Osteoblast (primary cell): ENCODE data around the gene NUDT1. TPM values are rescaled to one million over a fixed set of nuclear protein-coding genes. Genes with fewer than 3 reads are reported as not detected.
A peak's percentile ranks its signal among the peaks of the same experiment; 100 is the strongest.

Source experiments
- DNase-seq: peaks from one replicate; pipeline ENCODE4 v3.0.0; 2011; ENCODE audit warnings: low spot score, mixed read lengths; ENCODE audit not compliant: insufficient read length; ENCODE audit errors: missing footprints
- H2AFZ ChIP-seq: 2 replicates; pipeline ENCODE4 v1.6.0; 2011; ENCODE audit warnings: mild to moderate bottlenecking, low read length
- H3K27ac ChIP-seq: 2 replicates; pipeline ENCODE4 v1.5.1; 2011; ENCODE audit warnings: mild to moderate bottlenecking, low read depth, low read length, moderate library complexity
- H3K27me3 ChIP-seq: 2 replicates; pipeline ENCODE4 v1.6.0; 2012; ENCODE audit warnings: mild to moderate bottlenecking, control low read depth, inconsistent platforms, low read length, moderate library complexity; ENCODE audit not compliant: insufficient read depth
- H3K36me3 ChIP-seq: 2 replicates; pipeline ENCODE4 v1.5.1; 2011; ENCODE audit warnings: mild to moderate bottlenecking, low read length, control low read depth, moderate library complexity; ENCODE audit not compliant: insufficient read depth
- H3K4me1 ChIP-seq: 2 replicates; pipeline ENCODE4 v1.5.1; 2011; ENCODE audit warnings: mild to moderate bottlenecking, low read length, control low read depth, moderate library complexity; ENCODE audit not compliant: insufficient read depth
- H3K4me2 ChIP-seq: 2 replicates; pipeline ENCODE4 v1.6.0; 2011; ENCODE audit warnings: mild to moderate bottlenecking, low read length; ENCODE audit not compliant: insufficient read depth
- H3K4me3 ChIP-seq: fragments of 200-600 bp; sonication (generic); 3 replicates; pipeline ENCODE4 v1.5.1; 2012; ENCODE audit warnings: mild to moderate bottlenecking, low read length, inconsistent platforms; ENCODE audit not compliant: insufficient read depth
- H3K79me2 ChIP-seq: 2 replicates; pipeline ENCODE4 v1.6.0; 2012; ENCODE audit warnings: mild to moderate bottlenecking, low read length, control low read depth, inconsistent platforms; ENCODE audit not compliant: insufficient read depth
- H3K9me3 ChIP-seq: 2 replicates; pipeline ENCODE4 v1.5.1; 2011; ENCODE audit warnings: low read depth, low read length, control low read depth
- H4K20me1 ChIP-seq: 2 replicates; pipeline ENCODE4 v1.6.0; 2012; ENCODE audit warnings: mild to moderate bottlenecking, low read length, control low read depth; ENCODE audit not compliant: insufficient read depth
- CTCF ChIP-seq: IDR thresholded peaks from 2 replicates; pipeline ENCODE4 v1.5.1; 2011; ENCODE audit warnings: mild to moderate bottlenecking, low read depth, low read length, moderate library complexity; ENCODE audit errors: extremely low read depth
- total RNA-seq: library from RNA; depleted of rRNA; stranded (reverse); fragments of >200 nt; gene quantifications from 2 replicates; pipeline ENCODE4 v1.2.3, GENCODE V29; 2012

Gene NUDT1
- total RNA-seq, 1 donor = 18.5 TPM

DNA sequence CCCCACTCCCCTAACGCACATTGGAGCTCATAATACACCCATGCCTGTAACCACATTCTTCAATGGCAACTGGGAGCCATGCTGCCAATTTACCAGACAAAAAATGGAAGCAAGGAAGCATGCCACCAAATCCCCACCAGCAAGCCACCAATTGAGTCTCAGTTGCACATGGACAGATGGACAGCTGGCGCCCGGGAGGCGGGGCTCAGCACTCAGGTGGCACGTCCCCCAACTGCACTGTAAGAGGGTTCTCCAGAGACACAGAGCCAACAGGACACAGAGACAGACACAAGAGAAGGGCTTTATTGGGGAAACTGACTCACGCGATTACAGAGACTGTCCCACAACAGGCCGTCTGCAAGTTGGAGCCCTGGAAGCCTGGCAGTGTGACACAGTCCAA, 11.8 kb upstream of the NUDT1 start:
- Histone ChIP-seq H3K4me3 (no peak overlapping the region), H3K27me3 (no peaks in the 10 kb centered on the region), H3K4me2 (no peak overlapping the region), H3K36me3 (peaks cover 24% of the 10 kb centered on the region), H3K27ac (no peak overlapping the region), H4K20me1 (peaks cover 8% of the 10 kb centered on the region), H3K4me1 (peaks cover 22% of the 10 kb centered on the region), H3K9me3 (no peaks in the 10 kb centered on the region), H3K79me2 (peaks cover 52% of the 10 kb centered on the region), H2AFZ (no peak overlapping the region)
- DNase-seq = peak; percentile 65
- TF ChIP-seq CTCF = no peak

- DNase-seq = peak; percentile 37
- peaks cover 23% of the 10 kb centered on the region for H3K36me3 ChIP-seq
- peaks cover 48% of the 10 kb centered on the region for H3K79me2 ChIP-seq
- H3K27ac ChIP-seq = no peak overlapping the region
- no peaks in the 10 kb centered on the region for H3K27me3 ChIP-seq
- no peak overlapping the region for H2AFZ ChIP-seq
- H4K20me1 ChIP-seq = peaks cover 8% of the 10 kb centered on the region
- peaks cover 22% of the 10 kb centered on the region for H3K4me1 ChIP-seq
- no peaks in the 10 kb centered on the region for H3K9me3 ChIP-seq
- H3K4me2 ChIP-seq = no peak overlapping the region
- TF ChIP-seq CTCF = no peak
- no peak overlapping the region for H3K4me3 ChIP-seq
Observed at GRCh38 chr7:2230882-2231281, 11.1 kb upstream of the NUDT1 start.

GRCh38 chr7:2231992-2232765, 9.8 kb upstream of the NUDT1 start:
- Histone ChIP-seq H3K27me3 (no peaks in the 10 kb centered on the region), H3K79me2 (peaks cover 45% of the 10 kb centered on the region), H3K27ac (peak overlapping the region; percentile 74), H3K4me2 (peak overlapping the region; percentile 97), H3K4me3 (peak overlapping the region; percentile 90), H3K4me1 (peaks cover 22% of the 10 kb centered on the region), H3K9me3 (no peaks in the 10 kb centered on the region), H4K20me1 (peaks cover 8% of the 10 kb centered on the region), H2AFZ (peak overlapping the region; percentile 50), H3K36me3 (peaks cover 26% of the 10 kb centered on the region)
- DNase-seq = no peak
- TF ChIP-seq CTCF = no peak

GRCh38 chr7:2232766-2233520, 9.1 kb upstream of the NUDT1 start, which contains the start of gene MAD1L1:
MAD1L1 (minus strand) TSS chr7:2232945; CDS start chr7:2230133, 2,812 bp downstream.
- Histone ChIP-seq H3K4me1 (peaks cover 22% of the 10 kb centered on the region), H3K27me3 (no peaks in the 10 kb centered on the region), H4K20me1 (peaks cover 5% of the 10 kb centered on the region), H3K79me2 (peaks cover 40% of the 10 kb centered on the region), H3K4me3 (peak within 1 kb of the TSS; percentile 90), H3K4me2 (peak within 1 kb of the TSS; percentile 97), H2AFZ (peak within 1 kb of the TSS; percentile 97), H3K27ac (peak within 1 kb of the TSS; percentile 74), H3K9me3 (no peaks in the 10 kb centered on the region), H3K36me3 (peaks cover 34% of the 10 kb centered on the region)
- DNase-seq = peak; percentile 100
- TF ChIP-seq CTCF = no peak
